KG1 (cell line): Measurements from ENCODE around the gene SREBF1.

Experiments used
- DNase-seq: peaks from one replicate; lab custom pipeline; 2025; lab: John Stamatoyannopoulos, UW

Gene SREBF1

GRCh38 chr17:17836818-17837379 lies at the start of gene SREBF1:
TSS of gene SREBF1 (minus strand) at chr17:17836986. CDS start at chr17:17836817, 169 bp downstream.
- no peak for DNase-seq

GRCh38 chr17:17886226-17886625 lies 49.4 kb upstream of the SREBF1 start:
- DNase-seq = no peak

GRCh38 chr17:17884391-17885357 lies 47.9 kb upstream of the SREBF1 start:
- DNase-seq = no peak

GRCh38 chr17:17883801-17884200 lies 47.0 kb upstream of the SREBF1 start:
- DNase-seq = no peak

GRCh38 chr17:17882082-17882581 lies 45.3 kb upstream of the SREBF1 start:
- no peak for DNase-seq

- DNase-seq = no peak
Observed at GRCh38 chr17:17880577-17881196, 43.9 kb upstream of the SREBF1 start.

GRCh38 chr17:17877529-17878358 lies 41.0 kb upstream of the SREBF1 start:
- no peak for DNase-seq

GRCh38 chr17:17876959-17877528 lies 40.3 kb upstream of the SREBF1 start:
- no peak for DNase-seq

- DNase-seq = no peak
Observed at GRCh38 chr17:17874478-17874877, 37.7 kb upstream of the SREBF1 start.

- no peak for DNase-seq
Observed at GRCh38 chr17:17873450-17873991, 36.7 kb upstream of the SREBF1 start.

GRCh38 chr17:17872547-17873345 lies 36.0 kb upstream of the SREBF1 start:
- DNase-seq = no peak

GRCh38 chr17:17871913-17872312 lies 35.1 kb upstream of the SREBF1 start:
- DNase-seq = no peak

- DNase-seq = no peak
Observed at GRCh38 chr17:17870247-17870646, 33.5 kb upstream of the SREBF1 start.

- DNase-seq = no peak
Observed at GRCh38 chr17:17868641-17869522, 32.1 kb upstream of the SREBF1 start.

GRCh38 chr17:17866897-17867296 lies 30.1 kb upstream of the SREBF1 start:
- DNase-seq = no peak

GRCh38 chr17:17866425-17866824 lies 29.6 kb upstream of the SREBF1 start:
- DNase-seq = no peak

GRCh38 chr17:17865035-17865434 lies 28.2 kb upstream of the SREBF1 start:
- DNase-seq = no peak

- DNase-seq = no peak
Observed at GRCh38 chr17:17860766-17861107, 24.0 kb upstream of the SREBF1 start.
